Activated effector memory CD4-positive, alpha-beta T cell treated with Interleukin-2 at 50 U/mL for 16 hours (primary cell): ENCODE data around the gene UBE2G1.
"Not testable (repeated sequence)": the region's sequence is repeated elsewhere in the genome, so short reads cannot be mapped to it uniquely, and the experiment has no call there.

Source experiments
- DNase-seq: peaks from one replicate; pipeline ENCODE4 v3.0.0-alpha.2; 2020

Gene UBE2G1

DNA sequence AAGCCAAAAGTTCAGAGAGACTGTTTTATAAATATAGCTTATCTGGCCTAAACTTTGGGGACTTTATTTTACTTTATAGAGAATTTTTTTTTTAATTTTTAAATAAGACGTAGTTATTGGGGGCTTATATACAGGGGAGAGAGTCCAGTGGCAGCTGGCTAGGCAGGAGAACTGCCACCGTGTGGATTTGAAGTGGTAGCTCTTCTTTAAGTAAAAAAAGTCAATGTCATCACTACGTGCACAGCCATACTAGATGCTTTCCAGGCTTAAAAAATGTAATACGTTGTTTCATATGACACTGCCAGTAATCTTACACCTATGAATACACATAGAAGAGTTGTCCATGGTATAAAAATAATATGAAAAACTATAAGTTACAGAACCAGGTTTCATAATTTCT, 70.8 kb downstream of the UBE2G1 start:
- no peak for DNase-seq

DNA sequence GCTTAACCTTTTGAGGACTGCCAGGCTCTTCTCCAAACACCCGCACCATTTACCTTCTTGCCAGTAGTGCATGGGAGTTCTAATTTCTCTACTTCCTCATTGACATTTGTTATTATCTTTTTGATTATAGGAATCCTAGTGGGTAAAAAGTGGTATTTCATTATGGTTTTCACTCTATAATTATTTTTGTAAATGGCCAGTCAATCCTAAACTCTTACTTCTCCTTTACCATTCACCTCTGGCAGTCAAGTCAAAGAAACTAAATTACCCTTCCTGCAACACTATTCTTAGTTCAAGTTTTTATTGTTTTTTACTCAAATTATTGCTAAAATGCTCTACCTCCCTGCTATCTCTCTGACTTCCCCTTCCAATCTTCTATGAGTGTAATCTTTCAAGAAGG, 72.9 kb downstream of the UBE2G1 start:
- DNase-seq: no peak

DNA sequence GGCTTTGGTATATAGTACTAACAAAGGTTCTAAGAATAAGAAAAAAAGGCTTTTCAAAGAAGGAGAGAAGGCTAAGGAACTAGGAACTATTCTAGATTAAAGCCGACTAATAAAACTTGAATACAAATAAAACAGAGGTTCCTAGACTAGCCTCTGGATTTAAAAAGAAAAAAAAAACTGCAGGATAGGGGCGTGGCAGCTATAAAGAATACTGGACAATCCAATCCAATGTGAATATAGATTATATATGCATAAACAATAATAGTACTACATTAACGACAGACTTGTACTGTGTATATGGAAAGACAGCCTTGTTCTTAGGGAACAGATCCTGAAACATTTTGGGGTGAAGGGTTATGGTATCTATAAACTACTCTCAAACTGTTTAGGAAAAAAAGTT, 78.8 kb downstream of the UBE2G1 start:
- no peak for DNase-seq

DNA sequence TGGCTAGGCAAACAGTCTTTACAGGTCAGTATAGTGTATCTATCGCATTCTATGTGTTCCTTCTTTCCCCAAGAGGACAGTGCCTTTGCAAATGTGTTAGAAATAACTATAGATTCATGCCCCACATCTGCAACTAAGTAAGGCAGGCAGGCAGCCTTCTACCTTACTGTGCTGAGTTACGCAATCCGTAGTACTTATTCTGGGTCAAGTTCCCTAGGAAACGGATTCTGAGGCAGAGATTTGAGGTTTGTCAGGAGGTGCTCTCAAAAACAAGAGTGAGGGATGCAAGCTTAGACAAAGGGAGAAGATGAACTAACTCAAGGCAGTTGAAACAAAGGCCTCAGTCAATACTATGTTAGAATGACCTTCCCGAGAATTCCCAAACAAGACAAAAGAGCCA, 90.0 kb downstream of the UBE2G1 start:
- DNase-seq: no peak

DNA sequence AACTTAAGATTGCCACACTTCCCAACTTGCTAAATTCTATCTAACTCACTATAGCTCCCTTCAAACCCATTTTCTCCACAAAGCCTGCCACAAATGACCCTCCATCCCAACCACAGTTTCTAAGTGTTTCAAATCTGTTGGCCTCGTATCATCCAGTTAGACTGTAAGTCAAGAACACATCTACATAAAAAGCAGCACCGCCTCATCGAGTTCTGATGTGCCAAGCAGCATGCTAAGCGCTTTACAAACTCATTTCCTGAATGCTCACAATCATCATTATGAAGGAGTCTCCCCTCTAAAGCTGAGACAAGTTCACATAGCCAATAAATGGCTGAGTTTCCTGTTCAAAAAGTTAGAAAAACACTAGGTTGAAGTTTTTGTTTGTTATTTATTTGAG, 93.5 kb downstream of the UBE2G1 start:
- no peak for DNase-seq

DNA sequence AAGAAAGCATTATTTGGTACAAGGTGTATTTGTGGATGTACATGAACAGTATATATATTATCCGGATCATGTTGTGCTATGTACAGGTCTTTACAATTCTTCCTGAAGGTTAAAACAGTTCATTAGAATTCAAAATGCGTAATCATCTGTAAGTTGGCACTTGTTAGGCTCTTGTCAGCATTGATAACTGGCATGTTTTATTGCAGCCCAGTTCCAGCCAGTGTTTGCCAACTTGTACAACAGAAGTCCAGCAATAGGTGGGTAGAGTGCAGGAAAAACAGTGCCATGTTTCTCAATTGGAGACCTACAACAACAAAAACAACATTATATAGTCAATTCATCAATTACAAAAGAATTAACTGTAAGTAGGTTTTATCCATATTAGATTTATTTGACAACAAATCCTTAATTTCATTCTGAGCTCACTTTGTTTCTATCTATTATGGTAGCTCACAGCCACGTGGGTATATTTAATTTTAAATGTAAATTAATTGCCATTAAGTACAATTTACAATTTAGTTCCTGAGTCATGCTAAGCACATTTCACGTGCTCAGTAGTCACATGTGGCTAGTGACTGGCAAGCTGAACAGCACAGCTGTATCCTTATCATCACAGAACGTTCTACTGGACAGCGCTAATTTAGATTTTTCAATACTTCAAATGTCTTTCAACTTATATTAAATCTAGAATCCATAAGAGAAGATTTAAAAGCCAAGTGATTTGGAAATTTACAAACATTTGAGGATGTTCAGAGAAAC, 94.1 kb downstream of the UBE2G1 start:
- no peak for DNase-seq

DNA sequence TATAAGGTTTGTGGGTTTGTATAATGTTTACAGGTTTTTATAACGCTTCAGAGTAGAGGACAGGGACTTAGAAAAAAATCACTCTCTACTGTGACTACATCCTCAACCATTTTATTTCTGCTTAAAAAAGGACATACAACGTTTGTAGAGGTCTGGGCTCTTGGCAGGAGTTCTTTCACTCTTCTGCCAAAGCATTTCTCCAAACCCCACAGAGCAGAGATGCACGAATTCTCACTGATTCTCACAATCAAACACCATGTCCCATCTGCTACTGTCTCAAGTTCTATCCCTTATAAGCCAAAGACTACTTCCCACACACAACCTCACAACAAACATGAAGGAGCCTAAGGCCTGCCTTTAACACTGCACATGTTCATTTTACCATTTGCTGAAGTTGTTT, 95.7 kb downstream of the UBE2G1 start:
- DNase-seq: no peak

DNA sequence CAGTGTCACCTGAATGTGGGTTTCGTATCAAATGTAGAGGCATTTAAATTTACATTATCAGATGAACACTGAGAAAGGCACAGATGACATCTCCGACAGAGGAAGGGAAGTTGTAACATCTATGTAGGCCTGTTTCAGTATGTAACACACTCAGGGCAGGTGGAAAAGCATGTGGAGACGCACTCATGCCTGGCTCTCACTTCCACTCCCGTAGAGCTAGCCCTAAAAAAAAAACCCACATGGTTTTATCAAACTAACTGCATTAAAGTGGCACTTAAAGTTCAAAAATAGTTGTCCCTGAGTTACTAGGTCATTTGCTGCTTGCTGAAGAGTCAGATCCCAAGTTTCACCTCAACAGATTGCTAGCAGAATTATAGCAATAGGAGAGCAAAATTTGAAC, 96.6 kb downstream of the UBE2G1 start:
- no peak for DNase-seq

DNA sequence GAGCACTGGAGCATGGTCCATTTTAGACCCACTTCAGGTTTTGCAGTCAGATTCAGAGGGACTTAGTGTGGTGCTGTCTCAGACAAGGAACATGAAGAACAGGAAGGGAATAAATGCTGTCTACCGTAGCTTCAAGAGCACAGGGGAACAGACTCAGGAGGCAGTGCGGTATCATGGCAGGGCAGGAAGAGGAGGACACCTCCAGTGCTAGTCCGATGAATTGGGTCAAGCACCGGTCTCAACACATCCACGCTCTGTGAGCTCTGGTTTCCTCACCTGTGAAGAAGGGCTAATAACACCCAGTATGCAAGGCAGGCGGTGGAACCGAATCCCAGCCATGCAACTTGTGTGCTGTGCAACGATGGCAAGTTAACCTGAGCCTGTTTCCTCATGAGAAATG, 99.1 kb downstream of the UBE2G1 start:
- no peak for DNase-seq

DNA sequence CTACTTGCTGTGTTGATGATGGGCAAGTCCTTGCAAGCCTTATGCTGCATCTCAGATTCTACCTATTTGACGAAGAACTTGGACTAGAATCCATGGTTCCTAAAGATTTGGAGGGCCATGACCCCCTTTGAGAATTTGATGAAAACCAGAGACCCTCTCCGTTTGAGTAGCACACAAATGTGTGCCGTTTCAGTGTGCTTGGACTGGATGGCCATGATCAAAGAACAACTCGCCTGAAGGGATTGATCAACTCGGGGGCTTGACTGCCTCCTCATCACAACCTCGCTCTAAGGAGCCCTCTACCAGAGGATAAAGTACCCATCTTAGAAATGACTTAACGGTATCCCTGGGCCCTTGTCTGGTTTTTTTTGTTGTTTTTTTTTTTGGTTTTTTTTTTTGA, 99.9 kb downstream of the UBE2G1 start:
- DNase-seq: no peak

DNA sequence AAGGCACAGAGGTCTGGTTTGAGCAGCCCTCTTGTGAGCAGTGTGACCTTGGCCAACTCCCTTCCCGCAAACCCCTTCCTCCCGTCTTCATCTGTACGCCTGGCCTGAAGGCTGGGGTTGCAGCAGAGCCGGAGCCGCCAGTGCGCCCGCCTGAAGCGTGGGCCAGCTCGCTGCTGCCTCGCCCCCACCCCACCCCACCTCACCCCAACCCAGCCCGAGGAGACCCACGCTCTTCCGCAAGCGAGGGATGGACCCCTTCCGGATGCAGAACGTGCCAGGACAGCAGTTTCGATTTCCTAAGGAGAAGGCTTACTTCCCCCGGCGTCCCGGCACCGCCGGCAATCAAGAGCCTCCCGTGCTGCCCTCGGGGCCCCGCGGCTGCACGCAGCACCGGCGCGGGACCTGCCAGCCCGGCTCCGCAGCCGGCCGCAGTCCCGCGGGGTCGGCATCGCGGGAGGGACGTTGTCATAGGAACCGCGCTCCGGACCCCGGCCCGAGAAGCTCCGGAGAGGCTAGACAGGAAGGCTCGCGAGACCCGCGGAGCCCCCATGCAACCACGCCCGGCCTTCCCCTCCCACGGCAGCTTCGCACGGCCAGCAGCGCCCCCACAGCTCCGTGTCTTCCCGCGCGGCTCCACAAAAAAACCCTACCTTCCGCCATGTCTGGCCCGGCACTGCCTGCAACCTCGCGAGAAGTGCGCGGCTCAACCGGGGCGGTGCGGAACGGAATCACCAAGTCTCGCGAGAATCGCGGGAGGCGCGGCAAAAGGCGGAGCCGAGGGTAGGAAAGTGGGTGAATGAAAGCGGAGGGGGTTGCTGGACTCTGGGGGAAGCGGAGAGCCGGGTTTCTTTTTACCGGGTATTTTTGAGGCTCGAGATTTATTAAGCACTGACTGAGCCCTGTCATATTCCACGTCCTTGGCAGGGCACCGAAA, 102.9 kb downstream of the UBE2G1 start, which contains the start of gene ANKFY1:
Gene ANKFY1, minus strand, starts transcription at position 698 of the 934 bp plus-strand sequence. Its CDS starts 38 bp downstream, at position 660.
- DNase-seq: peak; percentile 97

DNA sequence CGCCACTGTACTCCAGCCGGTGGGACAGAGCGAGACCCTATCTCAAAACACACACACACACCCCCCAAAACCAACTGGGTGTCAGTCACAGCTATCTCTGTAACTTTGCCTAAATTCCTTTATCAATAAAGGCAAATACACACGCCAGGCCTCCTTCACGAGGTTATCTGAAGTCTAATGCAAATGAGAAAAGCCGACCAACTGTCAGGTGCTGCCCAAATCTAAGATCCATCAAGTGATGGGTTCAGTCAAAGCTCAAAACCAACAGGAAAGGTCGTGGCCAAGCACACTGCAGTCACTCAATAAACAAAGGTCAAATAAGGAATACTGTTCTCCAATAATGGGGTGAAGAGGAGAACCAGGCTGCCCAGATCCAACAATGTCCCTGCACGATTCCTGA, 103.8 kb downstream of the UBE2G1 start:
- DNase-seq: no peak

DNA sequence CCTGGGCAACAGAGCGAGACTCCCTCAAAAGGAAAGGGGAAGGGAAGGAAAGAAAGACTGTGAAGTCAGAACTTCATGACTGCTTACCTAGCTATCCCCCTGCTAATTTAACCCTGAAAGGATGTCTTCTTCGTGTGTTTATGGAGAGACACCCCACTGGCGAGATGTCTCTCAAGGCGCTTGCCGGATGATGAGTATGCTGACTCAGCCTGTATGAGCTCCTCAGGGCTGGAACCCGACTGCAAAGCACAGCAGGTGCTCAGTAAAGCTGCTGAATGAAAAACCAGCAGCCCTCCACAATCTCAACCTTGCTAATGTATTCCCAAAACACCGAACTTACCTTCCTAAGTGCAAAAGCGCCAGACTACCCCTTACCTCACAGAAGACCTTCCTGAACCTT, 105.0 kb downstream of the UBE2G1 start:
- no peak for DNase-seq

DNA sequence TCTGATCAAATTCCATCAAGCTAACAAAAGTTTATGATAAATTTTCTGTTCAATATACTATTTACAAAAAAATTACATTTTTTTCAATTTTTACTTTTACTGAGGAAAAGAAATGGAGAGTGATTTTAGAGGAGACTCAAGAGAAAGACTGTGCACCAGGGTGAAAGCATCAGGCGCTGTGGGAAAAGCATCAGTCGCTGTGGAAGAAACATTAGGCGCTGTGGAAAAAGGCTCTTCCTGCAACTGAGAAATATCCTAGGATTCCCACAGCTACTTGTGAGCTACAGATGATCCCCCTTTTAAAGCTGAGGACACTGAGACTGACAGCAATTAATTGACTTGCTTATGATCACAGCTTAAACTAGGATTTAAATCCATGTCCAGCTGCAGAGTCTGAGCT, 107.6 kb downstream of the UBE2G1 start:
- DNase-seq: no peak

DNA sequence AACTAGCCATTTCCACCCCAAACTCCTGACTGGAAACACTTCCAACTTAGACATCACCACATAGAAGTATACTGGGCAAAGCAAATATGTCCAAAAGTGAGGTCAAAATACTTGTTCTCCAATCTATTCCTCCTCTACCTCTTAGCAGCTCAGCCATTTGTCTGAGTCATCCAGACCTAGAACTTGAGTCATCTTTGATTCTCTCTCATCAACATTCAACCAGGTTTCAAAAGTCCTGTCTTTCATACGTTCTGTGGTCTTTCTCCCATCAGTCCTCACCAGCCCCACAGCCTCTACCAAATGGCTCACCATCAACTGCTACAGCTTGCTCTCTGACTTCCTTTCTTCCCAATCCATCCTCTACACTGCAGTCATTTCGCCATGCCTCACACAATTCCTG, 109.5 kb downstream of the UBE2G1 start:
- DNase-seq: no peak

DNA sequence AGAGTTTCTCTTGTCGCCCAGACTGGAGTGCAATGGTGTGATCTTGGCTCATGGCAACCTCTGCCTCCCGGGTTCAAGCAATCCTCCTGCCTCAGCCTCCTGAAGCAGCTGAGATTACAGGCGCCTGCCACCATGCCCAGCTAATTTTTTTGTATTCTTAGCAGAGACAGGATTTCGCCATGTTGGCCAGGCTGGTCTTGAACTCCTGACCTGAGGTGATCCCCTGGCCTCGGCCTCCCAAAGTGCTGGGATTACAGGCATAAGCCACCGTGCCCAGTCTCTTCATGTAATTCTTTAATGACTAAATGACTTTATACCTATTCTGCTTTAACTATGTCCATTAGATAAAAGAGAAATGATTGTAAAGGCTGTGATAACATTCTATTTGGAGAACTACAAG, 111.2 kb downstream of the UBE2G1 start:
- DNase-seq: not testable (repeated sequence)

DNA sequence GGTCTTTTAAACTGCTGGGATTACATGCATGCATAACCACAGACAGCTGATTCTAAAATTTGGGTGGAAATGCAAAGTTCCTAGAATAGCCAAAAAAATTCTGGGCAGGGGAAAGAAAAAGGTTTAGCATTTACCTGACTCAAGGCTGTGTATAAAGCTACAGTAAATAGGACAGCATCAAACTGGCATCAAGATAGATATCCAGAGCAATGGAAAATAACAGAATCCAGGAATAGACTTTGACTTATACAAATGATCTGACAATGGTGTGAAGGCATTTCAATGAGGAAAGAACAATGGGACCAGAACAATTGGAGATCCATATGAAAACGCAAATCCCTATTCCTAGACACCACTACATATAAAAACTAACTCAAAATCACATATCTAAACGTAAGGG, 115.6 kb downstream of the UBE2G1 start:
- no peak for DNase-seq

DNA sequence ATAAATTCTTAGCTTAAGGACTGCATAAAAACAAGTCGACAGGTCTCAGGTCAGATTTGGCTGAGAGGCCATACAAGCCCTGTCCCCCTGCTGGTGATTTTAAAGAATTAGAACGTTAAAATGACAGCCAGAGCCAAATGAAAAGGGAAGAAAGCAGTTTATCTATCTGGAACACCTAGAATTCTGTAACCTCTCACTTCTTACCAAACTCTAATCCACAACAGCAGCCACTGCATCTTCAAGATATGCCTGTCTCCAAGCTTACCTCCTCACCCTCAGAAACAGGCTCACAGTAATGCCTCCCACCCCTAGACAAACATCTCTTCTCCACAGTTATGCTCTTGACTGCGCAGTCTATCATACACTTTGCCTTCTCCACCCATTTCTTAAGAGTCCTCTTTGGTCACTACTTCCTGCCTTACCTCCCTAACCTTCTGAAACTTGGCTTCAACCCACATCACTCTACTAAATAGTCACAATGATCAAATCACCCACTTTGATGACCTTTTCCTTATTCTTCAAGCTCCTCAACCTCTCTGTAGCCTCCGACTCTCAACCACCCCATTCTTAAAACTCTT, 116.9 kb downstream of the UBE2G1 start:
- no peak for DNase-seq

DNA sequence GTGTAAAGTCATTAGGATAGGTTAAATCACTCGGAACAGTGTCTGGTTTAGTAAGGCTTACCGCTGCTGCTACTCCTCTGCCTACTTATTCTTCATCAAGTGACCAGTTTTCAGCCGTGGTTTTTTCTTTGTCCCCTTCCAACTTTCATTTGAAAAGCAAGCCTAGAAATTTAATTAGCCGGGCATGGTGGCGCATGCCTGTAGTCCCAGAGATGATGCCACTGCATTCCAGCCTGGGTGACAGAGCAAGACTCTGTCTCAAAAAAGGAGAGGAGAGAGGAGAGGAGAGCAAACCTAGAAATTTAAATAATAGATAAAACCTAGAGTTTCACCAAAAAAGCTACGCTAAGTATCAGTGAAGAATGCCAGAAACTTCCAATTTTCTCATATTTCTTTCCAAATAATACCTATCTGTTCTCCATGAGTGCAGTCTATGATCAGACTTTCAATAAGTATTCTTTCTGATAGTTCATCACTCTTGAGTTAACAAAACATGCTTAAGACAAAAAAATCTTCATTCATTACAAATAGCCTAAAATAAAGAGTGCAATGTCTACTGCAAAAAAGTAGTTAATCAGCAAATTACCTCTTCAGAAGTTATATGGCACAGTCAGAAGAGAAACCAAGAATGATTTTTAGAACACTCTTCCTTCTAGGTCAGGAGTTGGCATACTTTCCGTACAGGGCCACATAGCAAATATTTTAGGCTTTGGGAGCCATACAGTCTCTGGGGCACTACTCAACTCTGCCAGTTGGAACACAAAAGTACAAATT, 117.8 kb downstream of the UBE2G1 start:
- DNase-seq: no peak

DNA sequence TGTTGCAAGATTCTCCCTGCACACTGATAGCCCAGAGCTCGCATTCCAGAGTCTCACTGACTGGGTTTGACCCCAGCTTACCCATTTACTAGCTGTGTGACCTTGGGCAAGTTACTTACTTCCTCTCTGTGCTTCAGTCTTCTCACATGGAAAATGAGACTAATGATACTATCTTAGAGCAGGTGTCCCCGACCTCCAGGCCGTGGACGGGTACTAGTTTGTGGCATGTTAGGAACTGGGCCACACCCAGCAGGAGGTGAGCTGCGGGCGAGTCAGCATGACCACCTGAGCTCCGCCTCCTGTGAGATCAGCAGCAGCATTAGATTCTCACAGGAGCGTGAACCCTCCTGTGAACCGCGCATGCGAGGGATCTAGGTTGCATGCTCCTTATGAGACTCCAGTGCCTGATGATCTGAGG, 118.5 kb downstream of the UBE2G1 start:
- no peak for DNase-seq

DNA sequence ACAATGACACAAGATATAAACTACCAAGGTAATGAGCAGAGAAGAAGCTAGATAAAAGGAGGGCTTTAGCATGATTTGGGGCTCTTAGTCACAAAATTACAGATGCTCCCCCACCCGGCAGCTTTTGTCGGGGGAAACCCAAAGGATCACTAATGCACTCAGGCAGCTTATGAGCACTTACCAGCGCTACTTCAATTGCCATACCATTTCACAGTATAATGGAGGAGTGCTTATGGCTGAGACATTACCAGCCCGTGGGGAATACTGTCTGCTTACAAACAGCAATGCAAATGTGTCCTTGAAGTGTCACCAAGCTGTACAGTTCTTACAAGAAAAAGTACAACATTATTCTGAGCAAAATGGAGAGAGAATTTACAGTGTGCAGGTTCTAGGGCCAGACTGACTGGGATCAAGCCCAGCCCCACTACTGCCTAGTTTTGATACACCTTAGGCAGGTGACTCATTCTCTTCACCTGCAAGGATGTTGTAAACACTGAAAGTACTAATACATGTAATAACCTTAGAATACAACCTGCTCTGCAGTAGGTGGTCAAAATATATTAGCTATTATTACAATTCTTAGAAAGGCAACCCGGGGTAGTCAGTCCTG, 119.0 kb downstream of the UBE2G1 start:
- DNase-seq: no peak

DNA sequence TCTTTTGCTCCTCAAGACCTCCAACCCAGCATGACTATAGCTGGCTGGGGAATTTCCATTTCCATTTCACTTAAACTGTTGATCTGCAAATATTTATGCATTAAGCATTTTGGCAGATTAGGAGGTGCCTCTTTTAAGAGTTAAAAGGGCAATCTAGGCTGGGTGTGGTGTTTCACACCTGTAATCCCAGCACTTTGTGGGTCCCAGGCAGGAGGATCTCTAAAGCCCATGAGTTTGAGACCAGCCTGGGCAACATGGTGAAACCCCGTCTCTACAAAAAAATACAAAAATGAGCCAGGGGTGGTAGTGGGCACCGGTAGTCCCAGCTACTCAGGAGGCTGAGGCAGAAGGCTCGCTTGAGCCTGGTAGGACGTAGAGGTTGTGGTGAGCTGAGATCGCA, 119.8 kb downstream of the UBE2G1 start:
- no peak for DNase-seq

DNA sequence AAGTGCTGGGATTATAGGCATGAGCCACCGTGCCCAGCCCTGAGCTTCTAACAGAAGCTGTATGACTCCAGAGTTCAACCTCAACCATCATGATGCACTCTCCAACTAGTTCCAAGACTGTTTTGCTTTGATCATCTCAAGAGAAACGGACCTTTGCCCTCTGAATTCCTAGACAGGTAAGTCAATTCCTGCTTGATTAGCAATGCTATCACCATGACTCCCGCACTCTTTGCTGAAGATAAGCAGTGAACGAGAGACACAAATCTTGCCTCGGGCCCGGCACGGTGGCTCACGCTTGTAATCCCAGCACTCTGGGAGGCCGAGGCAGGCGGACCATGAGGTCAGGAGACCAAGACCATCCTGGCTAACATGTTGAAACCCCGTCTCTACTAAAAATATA, 124.9 kb downstream of the UBE2G1 start:
- no peak for DNase-seq
